ENCODE results near the gene HHAT. TPM values are rescaled to one million over a fixed set of nuclear protein-coding genes. Genes with fewer than 3 reads are reported as not detected.

The HHAT gene
- polyA plus RNA-seq, 2 of the 4 experiments (the other 2 are of a cell fraction): 3.8 to 4.5 TPM

GRCh38 chr1:210565306-210565705 lies 236.6 kb downstream of the HHAT start:
- WGBS (ENCODE audit: missing lambda C conversion rate): 17% methylated on average over 2 of the region's 2 CpGs
- POLR2A ChIA-PET: no interaction called here
- TF ChIP-seq CTCF (IDR thresholded peaks at IDR 0.05) (no peak), BHLHE40 (IDR thresholded peaks at IDR 0.05; ENCODE audit: low read depth, low read length) (no peak), FOSL2 (IDR thresholded peaks at IDR 0.05) (no peak), FOSL2 (CRISPR knock-in tag; IDR thresholded peaks at IDR 0.05) (no peak), EP300 (IDR thresholded peaks at IDR 0.05) (no peak), SMC3 (IDR thresholded peaks at IDR 0.05) (no peak), HOXA7 (CRISPR knock-in tag; IDR thresholded peaks at IDR 0.05) (no peak), JUN (IDR thresholded peaks at IDR 0.05) (no peak), HOXB5 (CRISPR knock-in tag; IDR thresholded peaks at IDR 0.05) (no peak)
- Histone ChIP-seq H3K4me1 (peaks cover 6% of the 10 kb centered on the region), H3K9me3 (no peaks in the 10 kb centered on the region), H3K4me2 (no peak overlapping the region), H3K27ac (no peak overlapping the region), H3K4me3 (no peak overlapping the region)
- ATAC-seq (no peak), FAIRE-seq (no peak), DNase-seq (ENCODE audit: low read depth in 1 of 2, low spot score in 1 of 2) (no peak)
- CTCF ChIA-PET: interaction anchor here (1.6 to 4.7 kb wide), 2 partner anchors 117 to 569 kb away, joined by 4 to 34 read pairs; partner anchors contain the start of gene KCNH1

GRCh38 chr1:210568631-210569030 lies 239.9 kb downstream of the HHAT start:
- peaks cover 6% of the 10 kb centered on the region for H3K4me1 ChIP-seq
- no peaks in the 10 kb centered on the region for H3K9me3 ChIP-seq
- ChIA-PET POLR2A (no interaction called here), CTCF (interaction anchor here (1.3 to 4.7 kb wide), 2 partner anchors 14 to 566 kb away, joined by 4 to 34 read pairs; partner anchors contain the start of gene KCNH1)
- DNase-seq (ENCODE audit: low read depth in 1 of 2, low spot score in 1 of 2) (peak in 1 of 2 experiments; percentile 29), ATAC-seq (no peak), FAIRE-seq (no peak)
- peak overlapping the region; percentile 24 to 26; a peak in 2 of 6 replicates for H3K27ac ChIP-seq
- peak overlapping the region; percentile 32; the same call in 1 of the 3 replicates for H3K4me2 ChIP-seq
- TF ChIP-seq PHF8 (IDR thresholded peaks at IDR 0.05; ENCODE audit: borderline replicate concordance, low read depth) (no peak), MAFK (IDR thresholded peaks at IDR 0.05; ENCODE audit: partially characterized antibody) (peak; percentile 29), RNF2 (IDR thresholded peaks at IDR 0.05; ENCODE audit: borderline replicate concordance, low read depth) (no peak)
- no peak overlapping the region for H3K4me3 ChIP-seq

- ChIA-PET POLR2A (no interaction called here), CTCF (interaction anchor here (0.6 to 1.9 kb wide), 5 partner anchors 15 to 565 kb away, joined by 3 to 7 read pairs (median 4); partner anchors contain the start of gene KCNH1)
- no peak overlapping the region for H3K27ac ChIP-seq
- WGBS (ENCODE audit: missing lambda C conversion rate): 78% methylated on average over 2 of the region's 2 CpGs
- no peak overlapping the region for H3K4me3 ChIP-seq
- FAIRE-seq (no peak), DNase-seq (ENCODE audit: low read depth in 1 of 2, low spot score in 1 of 2) (no peak), ATAC-seq (no peak)
- H3K4me2 ChIP-seq: no peak overlapping the region
- peaks cover 6% of the 10 kb centered on the region for H3K4me1 ChIP-seq
- H3K9me3 ChIP-seq: no peaks in the 10 kb centered on the region
- TF ChIP-seq ZSCAN20 (CRISPR knock-in tag; IDR thresholded peaks at IDR 0.05): no peak
These were observed 241.4 kb downstream of the HHAT start for GRCh38 chr1:210570116-210570515.

- ATAC-seq: no peak
- Histone ChIP-seq H3K27ac (no peak overlapping the region), H3K4me1 (peaks cover 6% of the 10 kb centered on the region), H3K9me3 (peaks cover 3% of the 10 kb centered on the region; the same call in 1 of the 3 replicates), H3K4me2 (no peak overlapping the region), H3K4me3 (no peak overlapping the region)
- DNase-seq (ENCODE audit: low read depth in 1 of 2, low spot score in 1 of 2): no peak
- WGBS (ENCODE audit: missing lambda C conversion rate): 76% methylated on average over 14 of the region's 14 CpGs
- no peak for TF ChIP-seq CBX2 (IDR thresholded peaks at IDR 0.05; ENCODE audit: borderline replicate concordance, low read depth)
- no peak for TF ChIP-seq CTCF (IDR thresholded peaks at IDR 0.05)
- no peak for TF ChIP-seq JUN (IDR thresholded peaks at IDR 0.05)
- TF ChIP-seq RFX5 (IDR thresholded peaks at IDR 0.05): no peak
- TF ChIP-seq USF2 (IDR thresholded peaks at IDR 0.05): no peak
- no peak for TF ChIP-seq RNF2 (IDR thresholded peaks at IDR 0.05; ENCODE audit: borderline replicate concordance, low read depth)
- no peak for TF ChIP-seq MAZ (IDR thresholded peaks at IDR 0.05; ENCODE audit: borderline replicate concordance, low read depth, low read length)
- no peak for FAIRE-seq
- ChIA-PET POLR2A (no interaction called here), CTCF (interaction anchor here (0.8 to 1.9 kb wide), 7 partner anchors 11 to 564 kb away, joined by 3 to 7 read pairs (median 5); partner anchors contain the start of gene KCNH1)
These were observed 242.9 kb downstream of the HHAT start for GRCh38 chr1:210571356-210572284.
